GM19238 (cell line): ENCODE data around the gene MYLIP.

Source experiments
- DNase-seq: peaks from one replicate; pipeline ENCODE4 v3.0.0; 2011; ENCODE audit warnings: low spot score; ENCODE audit not compliant: insufficient read length

MYLIP gene

GRCh38 chr6:16106991-16107787 lies 21.7 kb upstream of the MYLIP start:
- no peak for DNase-seq

DNA sequence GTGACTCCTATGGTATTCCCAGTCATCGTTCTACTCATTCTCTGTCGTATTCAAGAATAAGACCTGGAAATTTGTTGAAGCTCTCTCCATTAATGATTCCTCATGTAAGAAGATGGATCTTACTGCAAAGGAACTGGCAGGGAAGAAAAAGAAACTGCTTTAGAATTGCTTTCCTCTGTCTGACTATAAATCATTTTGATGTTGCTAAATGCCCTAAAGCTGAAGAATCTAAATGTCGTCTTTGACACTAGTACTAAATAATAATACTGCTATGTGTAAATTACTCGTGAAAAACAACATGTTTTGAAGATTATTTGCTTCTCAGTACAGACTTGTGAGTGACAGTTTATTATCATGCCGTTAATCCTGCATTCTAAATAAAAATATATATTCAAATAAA lies 20.5 kb upstream of the MYLIP start:
- DNase-seq = no peak

GRCh38 chr6:16108921-16109658 lies 19.8 kb upstream of the MYLIP start:
- DNase-seq = no peak

DNA sequence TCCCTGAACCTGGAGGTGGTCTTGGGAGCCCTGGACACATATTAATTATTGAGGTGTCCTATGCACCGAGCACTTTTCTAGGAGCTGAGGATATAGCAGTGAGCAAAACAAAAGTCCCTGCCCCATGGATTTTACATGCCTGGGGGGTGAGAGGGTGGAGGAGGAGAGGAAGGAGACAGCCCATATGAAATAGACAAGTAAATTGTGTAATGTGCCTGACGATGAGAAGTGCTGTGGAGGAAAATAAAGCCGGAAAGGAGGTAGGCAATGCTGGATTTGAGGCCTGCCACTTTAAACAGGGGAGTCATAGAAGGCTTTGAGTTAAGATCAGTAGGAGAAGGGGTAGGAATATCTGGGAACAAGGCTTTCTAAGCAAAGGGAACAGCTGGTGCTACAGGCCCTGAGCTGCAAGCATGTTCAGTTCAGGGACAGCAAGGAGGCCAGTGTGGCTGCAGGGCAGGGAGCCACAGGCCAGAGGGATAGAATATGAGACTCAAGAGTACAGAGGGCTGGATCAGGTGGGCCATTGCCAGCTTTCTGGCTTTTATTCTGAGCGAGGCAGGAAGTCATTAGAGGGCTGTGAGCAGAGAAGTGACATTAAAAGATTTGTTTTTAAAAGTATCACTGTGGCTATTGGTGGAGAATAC lies 19.1 kb upstream of the MYLIP start:
- no peak for DNase-seq

GRCh38 chr6:16118825-16119224 lies 10.1 kb upstream of the MYLIP start:
- no peak for DNase-seq

- no peak for DNase-seq
Observed at GRCh38 chr6:16121339-16121738, 7.5 kb upstream of the MYLIP start.

DNA sequence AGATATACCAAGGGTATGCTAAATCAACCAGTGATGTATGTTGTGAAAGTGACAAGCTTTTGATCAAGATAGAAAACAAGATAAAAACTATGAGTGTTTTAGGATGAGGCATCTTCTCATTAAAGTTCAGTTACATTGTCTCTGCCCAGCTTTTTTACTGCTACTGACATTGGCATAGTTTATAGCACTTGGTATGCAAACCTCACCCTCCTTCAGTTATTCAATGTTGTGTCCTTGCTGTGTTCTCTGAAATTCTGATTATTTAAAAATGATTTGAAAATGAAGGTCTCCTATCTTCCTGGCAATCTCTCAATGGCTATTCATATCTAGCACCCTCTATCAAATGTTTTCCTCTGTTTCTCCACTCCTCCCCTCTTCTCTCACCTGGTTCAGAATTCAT lies 6.7 kb upstream of the MYLIP start:
- no peak for DNase-seq

GRCh38 chr6:16124198-16125180 lies 4.4 kb upstream of the MYLIP start:
- DNase-seq = no peak

GRCh38 chr6:16126056-16126455 lies 2.8 kb upstream of the MYLIP start:
- DNase-seq = no peak

DNA sequence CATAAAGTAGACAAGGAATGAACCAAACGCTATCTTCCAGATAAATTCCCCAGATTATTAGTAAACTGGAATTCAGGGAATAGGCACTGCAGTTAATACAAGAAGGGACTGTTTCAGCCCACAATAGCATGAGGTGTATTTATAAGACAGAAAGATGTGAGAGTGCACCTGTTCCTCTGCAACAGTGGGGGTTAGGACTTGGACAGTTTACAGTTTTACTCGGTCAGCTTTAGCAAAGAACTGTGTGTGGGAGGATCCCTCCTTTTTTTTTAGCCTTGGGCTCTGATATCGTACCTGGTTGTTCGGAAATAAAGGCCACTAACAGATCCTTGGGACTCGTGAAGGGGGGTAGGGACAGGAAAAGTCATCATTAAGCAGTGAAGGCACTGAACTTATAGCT lies 2.0 kb upstream of the MYLIP start:
- DNase-seq = no peak

GRCh38 chr6:16127471-16127870 lies 1.4 kb upstream of the MYLIP start:
- no peak for DNase-seq

DNA sequence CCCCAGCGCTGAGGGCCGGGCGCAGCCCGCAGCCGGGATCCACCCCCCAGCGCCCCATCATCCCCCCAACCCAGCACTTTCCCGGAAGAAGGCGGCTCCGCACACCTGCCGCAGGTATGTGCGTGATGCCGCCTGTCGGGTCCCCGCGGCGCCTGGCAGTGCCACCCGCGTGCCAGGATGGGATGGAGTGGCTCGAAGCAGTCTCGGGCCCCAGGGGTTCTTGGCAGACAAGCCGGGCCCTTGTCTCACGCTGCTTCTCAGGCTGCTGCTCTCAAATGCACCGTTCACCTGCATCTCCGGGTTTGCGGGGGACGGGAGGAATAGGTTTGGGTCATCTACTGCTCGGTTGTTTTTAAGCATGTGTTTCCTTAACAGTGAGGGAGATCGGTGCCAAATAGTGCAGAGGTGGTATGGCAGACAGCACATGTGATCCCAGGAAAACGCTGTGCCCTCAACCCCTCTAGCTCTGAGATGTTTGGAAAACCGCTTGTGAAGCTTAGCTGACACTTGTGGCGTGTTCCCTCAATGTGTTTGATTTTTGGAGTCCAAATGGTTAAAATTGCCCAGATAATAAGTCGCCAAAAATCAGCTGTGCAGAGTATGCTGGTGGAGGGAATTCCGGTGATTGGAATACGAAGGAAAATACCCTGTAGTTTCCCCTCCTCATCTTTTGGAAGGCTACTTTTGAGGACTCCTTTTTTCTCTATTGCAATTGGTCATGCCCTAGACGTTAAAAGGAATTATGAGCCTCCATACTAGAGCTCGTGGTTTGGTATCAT lies 926 bp downstream of the MYLIP start:
- DNase-seq = no peak

- DNase-seq = no peak
Observed at GRCh38 chr6:16130437-16130891, 1.6 kb downstream of the MYLIP start.

GRCh38 chr6:16130932-16131387 lies 2.1 kb downstream of the MYLIP start:
- peak; percentile 44 for DNase-seq

DNA sequence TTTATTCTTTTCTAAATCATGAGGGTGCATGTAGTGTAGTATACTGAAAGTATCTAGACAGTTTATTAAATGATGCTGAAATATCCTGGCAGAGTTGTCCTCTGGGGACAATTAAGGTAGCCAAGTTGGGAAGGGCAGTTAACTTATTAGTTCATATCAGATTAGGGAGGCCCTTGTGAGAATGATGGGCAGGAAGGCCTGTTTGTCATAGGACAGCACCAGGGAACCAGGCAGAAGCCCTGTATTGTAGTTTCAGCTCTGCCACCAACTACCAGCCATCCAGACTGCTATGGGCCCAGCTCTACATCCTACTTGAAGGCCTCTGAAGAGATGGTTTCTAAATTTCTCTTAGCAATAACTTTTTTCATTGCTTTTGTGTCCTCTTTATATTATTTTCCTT lies 4.0 kb downstream of the MYLIP start:
- DNase-seq = no peak

DNA sequence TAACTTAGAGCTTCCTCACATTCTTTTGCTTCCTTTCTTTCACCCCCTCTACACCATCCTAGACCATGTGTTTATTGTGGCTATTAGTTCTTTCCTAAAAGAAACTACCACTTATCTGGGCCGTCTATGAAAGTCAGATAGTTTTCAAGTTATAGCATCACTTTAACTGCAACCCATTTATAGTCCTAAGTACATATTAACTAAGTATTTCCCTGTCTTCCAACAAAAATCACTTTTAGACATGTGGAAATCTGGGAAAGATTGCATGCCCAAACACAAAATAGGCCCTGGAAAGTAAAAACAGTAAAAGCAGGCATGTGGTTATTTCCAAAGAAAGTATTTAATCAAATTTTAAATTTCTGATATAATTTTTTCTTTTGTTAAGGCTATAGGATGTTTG lies 5.5 kb downstream of the MYLIP start:
- no peak for DNase-seq

DNA sequence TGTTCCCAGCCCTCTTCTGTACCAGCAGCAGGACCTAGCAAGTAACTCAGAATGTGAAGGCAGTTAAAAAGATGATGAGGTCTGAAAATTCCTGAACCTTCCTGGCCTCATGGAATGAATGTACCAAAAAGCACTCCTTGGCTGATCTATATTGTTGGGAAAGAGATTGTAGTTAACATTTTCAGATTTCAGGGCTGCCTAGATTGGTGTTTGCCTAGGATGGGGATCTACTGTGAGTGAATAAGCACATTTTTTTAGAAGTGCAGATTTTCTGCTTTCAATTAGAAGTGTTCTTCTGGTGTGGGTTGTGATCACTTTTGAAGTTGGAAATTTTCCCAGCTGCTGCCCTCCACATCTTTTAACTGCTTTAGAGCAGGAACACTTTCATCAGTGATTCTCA lies 6.2 kb downstream of the MYLIP start:
- DNase-seq = no peak

DNA sequence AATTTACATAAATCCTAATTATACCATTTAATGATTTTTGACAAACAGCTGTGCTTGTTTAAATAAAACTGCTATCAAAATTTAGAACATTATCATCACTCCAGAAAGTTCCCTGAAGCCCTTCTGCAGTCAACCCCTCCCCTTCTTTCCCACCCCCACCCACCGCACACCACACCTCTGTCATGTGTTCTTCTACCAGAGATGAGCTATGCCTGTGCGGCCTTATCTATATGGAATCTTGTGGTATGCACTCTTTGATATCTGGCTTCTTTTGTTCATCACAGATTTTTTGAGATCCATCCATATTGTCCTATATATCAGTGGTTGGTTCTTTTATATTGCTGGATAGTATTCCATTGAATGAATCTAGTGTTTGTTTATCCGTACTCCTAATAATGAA lies 7.2 kb downstream of the MYLIP start:
- no peak for DNase-seq

GRCh38 chr6:16136621-16137450 lies 8.0 kb downstream of the MYLIP start:
- DNase-seq = no peak
